SW480 (cell line): ENCODE measurements around the gene CYP2W1.
"Not testable (repeated sequence)": the region's sequence is repeated elsewhere in the genome, so short reads cannot be mapped to it uniquely, and the experiment has no call there.

Source experiments
- DNase-seq: peaks from one replicate; pipeline ENCODE4 v3.0.0-alpha.2; 2016; ENCODE audit warnings: low spot score

CYP2W1 gene

DNA sequence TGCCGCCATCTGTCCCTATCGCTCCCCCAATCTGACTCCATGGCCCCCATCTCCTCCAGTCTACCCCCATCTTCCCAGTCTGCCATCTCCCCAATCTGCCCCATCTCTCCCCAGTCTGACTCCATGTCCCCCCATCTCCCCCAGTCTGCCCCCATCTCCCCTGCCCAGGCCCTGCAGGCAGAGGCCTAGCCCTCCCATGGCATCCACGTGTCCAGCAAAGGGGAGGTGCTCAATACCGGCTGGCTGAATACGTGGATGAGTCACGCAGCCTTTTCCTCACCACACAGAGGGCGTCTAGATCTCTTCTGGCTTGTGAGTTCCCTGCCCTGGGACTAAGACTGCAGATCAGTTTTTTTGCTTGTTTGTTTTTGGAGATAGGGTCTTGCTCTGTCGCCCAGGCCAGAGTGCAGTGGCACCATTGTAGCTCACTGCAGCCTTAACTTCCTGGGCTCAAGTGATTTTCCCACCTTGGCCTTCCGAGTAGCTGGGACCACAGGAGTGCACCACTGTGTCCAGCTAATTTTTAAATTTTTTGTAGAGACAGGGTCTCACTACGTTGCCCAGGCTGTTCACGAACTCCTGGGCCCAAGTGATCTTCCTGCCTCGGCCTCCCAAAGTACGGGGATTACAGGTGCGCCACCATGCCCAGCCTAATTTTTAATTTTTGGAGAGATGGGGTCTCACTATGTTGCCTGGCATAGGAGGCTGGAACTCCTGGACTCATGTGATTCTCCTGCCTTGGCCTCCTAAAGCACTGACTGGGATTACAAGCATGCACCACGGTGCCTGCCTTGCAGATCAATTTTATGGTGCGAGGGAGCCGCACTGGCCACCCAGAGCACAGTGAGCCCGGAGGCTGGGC is 46.0 kb downstream of the CYP2W1 start:
- DNase-seq: peak; percentile 97

DNA sequence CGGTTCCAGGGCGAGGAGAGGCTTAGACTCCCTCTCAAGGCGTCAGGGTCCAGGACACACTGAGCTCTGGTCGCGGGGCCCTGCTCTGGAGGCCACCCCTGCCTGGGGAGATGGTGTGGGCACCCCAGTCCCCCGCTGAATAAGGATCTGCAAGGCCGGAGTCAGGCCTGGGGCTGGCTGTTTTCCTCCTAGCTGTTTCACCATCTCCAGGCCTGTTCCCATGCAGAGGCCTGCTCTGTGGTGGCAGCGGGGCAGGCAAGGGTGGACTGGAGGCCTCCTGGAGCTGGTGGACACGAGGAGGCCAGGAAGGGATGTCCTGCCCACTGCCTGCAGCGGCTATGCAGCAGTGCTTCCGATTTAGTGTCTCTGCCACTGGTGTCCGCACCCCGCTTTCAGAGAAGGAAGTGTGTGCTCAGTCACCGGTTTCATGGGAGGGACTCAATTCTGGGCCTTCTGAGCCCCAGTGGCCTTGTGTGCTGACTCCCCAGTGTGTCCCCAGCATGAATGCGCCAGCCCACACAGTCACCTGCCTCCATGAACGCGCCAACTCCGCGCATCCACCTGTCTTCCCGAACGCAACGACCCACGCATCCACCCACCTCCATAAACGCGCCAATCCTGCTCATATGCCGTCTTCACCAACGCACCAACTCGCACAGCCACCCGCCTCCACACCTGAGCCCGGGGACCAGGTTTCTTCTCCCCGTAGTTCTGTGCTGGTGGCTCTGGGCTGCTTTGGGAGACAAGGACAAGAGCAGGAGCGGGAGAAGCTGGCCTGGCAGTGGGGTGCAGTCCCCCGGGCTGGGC is 46.9 kb downstream of the CYP2W1 start:
- no peak for DNase-seq

DNA sequence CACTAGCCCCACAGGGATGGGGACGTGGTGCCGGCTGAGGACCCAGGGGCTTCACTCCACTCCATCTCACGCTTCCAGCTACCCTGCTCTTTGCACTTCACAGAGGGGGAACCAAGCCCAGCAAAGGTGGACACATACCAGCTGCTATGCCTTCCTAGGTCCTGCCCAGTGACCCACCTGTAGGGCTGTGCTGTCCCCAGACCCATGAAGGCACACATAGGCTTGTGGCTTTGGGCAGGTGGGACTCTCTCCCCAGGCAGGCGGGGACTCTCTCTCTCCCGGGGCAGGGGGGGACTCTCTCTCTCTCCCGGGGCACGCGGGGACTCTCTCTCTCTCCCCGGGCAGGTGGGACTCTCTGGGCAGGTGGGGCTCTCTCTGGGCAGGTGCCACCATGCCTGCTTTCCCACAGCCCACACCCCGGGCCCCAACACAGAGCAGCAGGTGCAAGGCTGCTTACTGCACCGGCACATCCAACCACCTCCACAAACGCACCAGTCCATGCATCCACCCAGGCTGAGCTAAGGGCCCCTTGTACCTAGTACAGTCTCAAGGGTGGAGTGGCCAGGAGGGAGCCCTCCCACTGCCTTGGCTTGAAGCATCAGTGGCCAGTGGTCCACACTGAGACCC is 47.6 kb downstream of the CYP2W1 start:
- no peak for DNase-seq

DNA sequence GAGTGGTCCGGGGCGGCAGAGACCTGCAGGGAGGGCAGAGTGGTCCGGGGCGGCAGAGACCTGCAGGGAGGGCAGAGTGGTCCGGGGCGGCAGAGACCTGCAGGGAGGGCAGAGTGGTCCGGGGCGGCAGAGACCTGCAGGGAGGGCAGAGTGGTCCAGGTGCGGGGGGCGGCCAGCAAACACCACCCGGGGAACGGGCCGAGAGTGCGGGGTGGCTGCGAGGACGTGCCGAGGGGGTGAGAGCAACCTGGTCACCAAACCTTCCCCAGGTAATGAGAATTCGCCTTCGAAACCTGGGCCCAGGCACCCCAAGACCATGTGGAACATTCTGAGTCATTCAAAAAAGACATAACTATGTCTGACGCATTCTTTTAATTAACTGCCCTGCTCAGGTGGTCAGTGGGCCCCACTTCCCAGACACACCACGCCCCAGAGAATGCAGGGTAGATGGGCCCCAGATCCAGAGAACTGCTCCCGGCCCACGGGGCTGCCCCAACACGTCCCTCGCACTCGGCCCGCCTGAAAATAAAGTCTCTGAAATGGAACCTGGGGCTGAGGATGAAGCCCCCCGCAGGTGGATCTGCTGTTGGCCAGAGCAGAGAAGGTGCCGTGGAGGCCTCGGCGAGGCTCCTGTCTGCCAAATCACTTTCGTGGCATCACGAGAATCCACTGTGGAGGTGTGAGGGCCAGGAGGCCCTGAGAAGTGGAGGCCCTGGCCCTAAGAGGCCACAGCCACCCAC is 48.9 kb downstream of the CYP2W1 start:
- DNase-seq: no peak

DNA sequence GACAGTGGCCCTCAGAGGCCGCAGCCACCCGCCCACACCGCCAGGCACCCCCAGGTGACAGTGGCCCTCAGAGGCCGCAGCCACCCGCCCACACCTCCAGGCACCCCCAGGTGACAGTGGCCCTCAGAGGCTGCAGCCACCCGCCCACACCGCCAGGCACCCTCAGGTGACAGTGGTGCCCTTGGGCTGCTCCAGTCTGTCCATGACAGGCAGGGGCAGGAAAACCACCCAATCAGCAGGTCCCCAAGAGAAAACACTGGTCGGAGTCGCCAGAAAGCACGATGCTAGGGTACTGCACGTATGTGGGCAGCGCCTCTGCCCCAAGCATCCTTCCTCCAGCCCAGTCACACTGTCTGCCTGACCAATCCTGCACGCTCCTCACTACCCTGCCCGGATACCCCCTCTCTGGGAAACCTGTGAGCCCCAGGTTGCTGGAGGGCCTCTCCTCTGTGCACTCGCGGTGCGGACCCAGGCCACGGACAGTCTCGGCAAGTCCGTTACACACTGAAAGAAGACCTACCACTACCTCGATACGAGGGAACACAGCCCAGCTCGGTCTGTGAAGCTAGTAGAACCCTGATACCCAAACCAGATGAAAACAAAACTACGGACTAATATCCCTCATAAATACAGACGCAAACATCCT is 49.7 kb downstream of the CYP2W1 start:
- DNase-seq: no peak

DNA sequence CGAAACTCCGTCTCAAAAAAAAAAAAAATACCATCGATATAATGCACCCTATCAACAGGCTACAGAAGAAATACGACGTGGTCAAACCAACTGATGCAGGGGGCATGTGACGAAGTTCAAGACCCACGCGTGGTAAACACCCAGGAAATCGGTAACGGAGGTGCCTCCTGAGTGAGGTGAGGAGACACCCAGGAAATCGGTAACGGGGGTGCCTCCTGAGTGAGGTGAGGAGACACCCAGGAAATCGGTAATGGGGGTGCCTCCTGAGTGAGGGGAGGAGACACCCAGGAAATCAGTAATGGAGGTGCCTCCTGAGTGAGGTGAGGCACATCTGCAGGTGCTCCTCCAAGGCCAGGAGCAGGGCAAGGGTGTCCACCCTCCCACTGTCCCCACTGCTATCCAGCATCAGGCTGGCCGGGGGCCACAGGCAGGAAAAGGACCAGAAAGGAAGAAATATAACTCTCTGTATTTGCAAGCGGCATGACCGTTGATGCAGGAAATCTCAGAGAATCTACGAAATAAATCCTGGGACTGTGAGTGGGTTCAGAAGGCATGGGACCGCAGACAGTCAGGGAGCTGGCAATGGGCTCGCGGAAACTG is 50.7 kb downstream of the CYP2W1 start:
- DNase-seq: no peak

DNA sequence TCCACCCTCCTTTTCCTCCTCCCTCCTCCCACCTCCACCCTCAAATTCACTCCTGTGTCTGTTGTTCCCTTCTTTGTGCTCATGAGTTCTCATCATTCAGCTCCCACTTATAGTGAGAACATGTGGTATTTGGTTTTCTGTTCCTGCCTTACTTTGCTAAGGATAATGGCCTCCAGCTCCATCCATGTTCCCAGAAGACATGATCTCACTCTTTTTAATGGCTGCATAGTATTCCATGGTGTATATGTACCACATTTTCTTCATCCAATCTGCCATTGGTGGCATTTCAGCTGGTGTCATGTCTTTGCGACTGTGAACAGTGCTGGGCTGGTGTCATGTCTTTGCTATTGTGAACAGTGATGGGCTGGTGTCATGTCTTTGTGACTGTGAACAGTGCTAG is 51.8 kb downstream of the CYP2W1 start:
- not testable (repeated sequence) for DNase-seq

DNA sequence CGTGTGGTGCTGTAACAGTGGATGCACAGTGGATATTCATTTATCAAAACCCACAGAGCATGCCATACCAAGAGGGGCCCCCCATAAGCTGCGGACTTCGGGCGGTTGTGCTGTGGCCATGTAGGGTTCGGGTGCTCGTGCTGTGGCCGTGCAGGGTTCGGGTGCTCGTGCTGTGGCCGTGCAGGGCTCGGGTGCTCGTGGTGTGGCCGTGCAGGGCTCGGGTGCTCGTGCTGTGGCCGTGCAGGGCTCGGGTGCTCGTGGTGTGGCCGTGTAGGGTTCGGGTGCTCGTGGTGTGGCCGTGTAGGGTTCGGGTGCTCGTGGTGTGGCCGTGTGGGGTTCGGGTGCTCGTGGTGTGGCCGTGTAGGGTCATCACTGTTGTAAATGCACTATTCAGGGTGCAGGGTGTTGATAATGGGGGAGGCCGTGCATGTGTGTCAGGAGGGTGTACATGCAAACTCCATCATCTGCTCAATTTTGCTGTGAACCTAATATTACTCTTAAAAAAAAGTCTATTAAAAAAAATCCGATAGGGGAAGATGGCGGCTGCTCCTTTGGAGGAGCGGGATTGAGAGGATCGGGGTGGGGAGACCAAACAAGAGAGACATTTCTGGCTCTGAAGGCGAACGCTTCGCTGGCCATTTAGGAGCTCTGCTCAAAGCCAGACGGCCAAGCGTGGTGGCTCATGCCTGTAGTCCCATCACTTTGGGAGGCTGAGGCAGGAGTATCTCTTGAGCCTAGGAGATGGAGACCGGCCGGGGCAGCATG is 53.4 kb downstream of the CYP2W1 start:
- DNase-seq: not testable (repeated sequence)
